ENCODE measurements around the gene AARS1.
"Not testable (repeated sequence)": the region's sequence is repeated elsewhere in the genome, so short reads cannot be mapped to it uniquely, and the experiment has no call there.

Gene AARS1

GRCh38 chr16:70218586-70218985 is 70.7 kb downstream of the AARS1 start:
- not testable (repeated sequence) for H3K27ac Mint-ChIP-seq; H3K9me3 Mint-ChIP-seq; H3K4me1 Mint-ChIP-seq (ENCODE audit: low read depth); H3K27me3 Mint-ChIP-seq; H3K4me3 Mint-ChIP-seq
- H3K36me3 Mint-ChIP-seq (ENCODE audit: low read depth), result peaks cover 28% of the 10 kb centered on the region

- peaks cover 18% of the 10 kb centered on the region for H3K36me3 Mint-ChIP-seq (ENCODE audit: low read depth)
- H3K27me3 Mint-ChIP-seq; H3K4me1 Mint-ChIP-seq (ENCODE audit: low read depth); H3K9me3 Mint-ChIP-seq; H3K27ac Mint-ChIP-seq; H3K4me3 Mint-ChIP-seq: not testable (repeated sequence)
These were observed 82.9 kb downstream of the AARS1 start for GRCh38 chr16:70206382-70206781.

- not testable (repeated sequence) for H3K27me3 Mint-ChIP-seq; H3K27ac Mint-ChIP-seq; H3K9me3 Mint-ChIP-seq; H3K4me3 Mint-ChIP-seq; H3K4me1 Mint-ChIP-seq (ENCODE audit: low read depth)
- H3K36me3 Mint-ChIP-seq (ENCODE audit: low read depth), result peaks cover 14% of the 10 kb centered on the region
These were observed 84.5 kb downstream of the AARS1 start for GRCh38 chr16:70204668-70205405.

GRCh38 chr16:70204010-70204409 is 85.3 kb downstream of the AARS1 start:
- not testable (repeated sequence) for H3K4me3 Mint-ChIP-seq; H3K9me3 Mint-ChIP-seq; H3K27me3 Mint-ChIP-seq; H3K27ac Mint-ChIP-seq; H3K4me1 Mint-ChIP-seq (ENCODE audit: low read depth); H3K36me3 Mint-ChIP-seq (ENCODE audit: low read depth)

GRCh38 chr16:70203508-70203907 is 85.8 kb downstream of the AARS1 start:
- H3K4me1 Mint-ChIP-seq (ENCODE audit: low read depth); H3K27me3 Mint-ChIP-seq; H3K27ac Mint-ChIP-seq; H3K9me3 Mint-ChIP-seq; H3K4me3 Mint-ChIP-seq; H3K36me3 Mint-ChIP-seq (ENCODE audit: low read depth): not testable (repeated sequence)
